K562 (cell line): ENCODE measurements around the gene PHOSPHO1. TPM values are rescaled to one million over a fixed set of nuclear protein-coding genes. Genes with fewer than 3 reads are reported as not detected.

ENCODE experiments used
- ETV1 ChIP-seq: fragments of 450-650 bp; conservative IDR thresholded peaks from 2 replicates; pipeline ENCODE4 v1.6.1; 2016; ENCODE audit warnings: missing genetic modification characterization, control low read depth, low read depth, missing compliant biosample characterization
- ETV5 ChIP-seq: sonication (generic); formaldehyde crosslinking; IDR thresholded peaks from 2 replicates; pipeline ENCODE4 v1.4.0; 2020; ENCODE audit warnings: low read depth, mild to moderate bottlenecking, missing genetic modification reagents
- ETV6 ChIP-seq, 3 experiments: fragments of 150-350 bp in 1 of 3; sonication (generic) in 1 of 3; formaldehyde crosslinking in 1 of 3; IDR thresholded peaks; 2 replicates each; pipeline versions ENCODE4 v1.6.1 to v1.8.0; 2014 to 2022; ENCODE audit warnings: borderline replicate concordance in 2 of 3, low read depth in 2 of 3, antibody characterized with exemption in 1 of 3, low read length in 1 of 3, mild to moderate bottlenecking in 1 of 3, missing genetic modification reagents in 1 of 3
- KDM1A ChIP-seq, 2 experiments: fragments of 450-650 bp; IDR thresholded peaks; 2 replicates each; pipeline ENCODE4 v1.6.1; 2016; ENCODE audit warnings: mild to moderate bottlenecking in 2 of 2
- MCM7 ChIP-seq, 2 experiments: fragments of 450-650 bp; IDR thresholded peaks; 2 replicates each; pipeline ENCODE4 v1.6.1; 2016 to 2018
- MLX ChIP-seq, 2 experiments: fragments of 450-650 bp in 1 of 2; sonication (generic) in 1 of 2; formaldehyde crosslinking; conservative IDR thresholded peaks; 2 replicates each; pipeline versions ENCODE4 v1.4.0 to v1.8.1; 2020 to 2022; ENCODE audit warnings: mild to moderate bottlenecking in 1 of 2, missing genetic modification reagents in 1 of 2
- MYNN ChIP-seq, 2 experiments: sonication (generic); formaldehyde crosslinking in 1 of 2; IDR thresholded peaks; 2 replicates each; pipeline versions ENCODE4 v1.5.0 to v1.6.1; 2016 to 2020; ENCODE audit warnings: antibody characterized with exemption in 1 of 2, missing genetic modification reagents in 1 of 2
- PHF21A ChIP-seq: fragments of 450-650 bp; IDR thresholded peaks from 2 replicates; pipeline ENCODE4 v1.6.1; 2017; ENCODE audit warnings: low read depth, borderline replicate concordance
- PHF8 ChIP-seq: fragments of 200-600 bp; sonication (generic); IDR thresholded peaks from 2 replicates; pipeline ENCODE4 v1.6.1; 2012; ENCODE audit warnings: mixed run types, mild to moderate bottlenecking, inconsistent platforms, low read length, moderate library complexity, borderline replicate concordance
- PPARD ChIP-seq: fragments of 250-450 bp; sonication (Bioruptor Pico); IDR thresholded peaks from 2 replicates; pipeline ENCODE4 v1.8.0; 2022; ENCODE audit warnings: inconsistent platforms, mild to moderate bottlenecking, moderate library complexity
- RNF2 ChIP-seq: sonication (generic); IDR thresholded peaks from 2 replicates; pipeline ENCODE4 v1.6.1; 2016
- SMAD3 ChIP-seq: fragments of 450-650 bp; formaldehyde crosslinking; conservative IDR thresholded peaks from 2 replicates; pipeline ENCODE4 v1.4.0; 2020; ENCODE audit warnings: mild to moderate bottlenecking
- SRSF3 ChIP-seq: fragments of 200-400 bp; formaldehyde crosslinking; IDR thresholded peaks from 2 replicates; pipeline ENCODE4 v1.6.1; 2016; ENCODE audit warnings: mild to moderate bottlenecking, low read length, moderate library complexity; ENCODE audit not compliant: insufficient read depth
- UBTF ChIP-seq, 2 experiments: IDR thresholded peaks; 2 replicates each; pipeline ENCODE4 v1.6.1; 2012; ENCODE audit warnings: improper control_type of control experiment in 2 of 2, low read depth in 2 of 2, low read length in 2 of 2, borderline replicate concordance in 1 of 2
- ZNF239 ChIP-seq: fragments of 250-450 bp; sonication (Bioruptor Pico); IDR thresholded peaks from 2 replicates; pipeline ENCODE4 v1.4.0; 2020; ENCODE audit warnings: mild to moderate bottlenecking
- ZNF384 ChIP-seq: IDR thresholded peaks from 2 replicates; pipeline ENCODE4 v1.6.1; 2012; ENCODE audit warnings: low read depth, low read length, improper control_type of control experiment
- polyA plus RNA-seq, 8 experiments: library from polyadenylated mRNA; depleted of rRNA in 4 of 8; stranded (reverse) in 5 of 8; unstranded in 3 of 8; fragments of >200 nt; fragmentation: Nextera tagmentation in 2 of 8; fragmentation: Illumina TruSeq in 1 of 8; extraction: Ambion mirVana in 2 of 8; extraction: Trizol in 1 of 8; gene quantifications; 2 replicates each; pipeline versions ENCODE4 v1.2.1 to v1.2.3, GENCODE V29; 2011 to 2014; ENCODE audit warnings: inconsistent platforms in 1 of 8, missing spikeins in 1 of 8
- total RNA-seq, 7 experiments: library from RNA; depleted of rRNA in 6 of 7; stranded (reverse); fragments of >200 nt in 6 of 7; fragmentation: Illumina TruSeq in 2 of 7; extraction: Trizol in 2 of 7; gene quantifications; 2 replicates each; pipeline versions ENCODE4 v1.2.1 to v1.2.3, GENCODE V29; 2011 to 2021; ENCODE audit warnings: low replicate concordance in 1 of 7
- TF ChIP-seq, protein P1 (sequence below), 3 experiments: fragments of 200-800 bp in 1 of 3; sonication (Bioruptor generic) in 1 of 3; sonication (generic) in 1 of 3; formaldehyde crosslinking in 1 of 3; IDR thresholded peaks; 2 replicates each; pipeline versions ENCODE4 v1.6.1 to v1.8.0; 2016 to 2022; ENCODE audit warnings: mild to moderate bottlenecking in 2 of 3, missing compliant biosample characterization in 2 of 3, missing genetic modification characterization in 2 of 3, missing genetic modification reagents in 1 of 3
- TF ChIP-seq, protein P2 (sequence below), 2 experiments: fragments of 200-800 bp in 1 of 2; sonication (Bioruptor generic) in 1 of 2; sonication (generic) in 1 of 2; formaldehyde crosslinking in 1 of 2; IDR thresholded peaks in 1 of 2; conservative IDR thresholded peaks in 1 of 2; 2 replicates each; pipeline versions ENCODE4 v1.5.0 to v1.6.1; 2016 to 2020; ENCODE audit warnings: missing compliant biosample characterization in 1 of 2, missing genetic modification characterization in 1 of 2, missing genetic modification reagents in 1 of 2

The PHOSPHO1 gene
- total and polyA plus RNA-seq, 9 of the 15 experiments (the other 6 are each of a cell fraction or from before 2014, with no cell fraction given): 0.06 to 0.07 TPM; not detected in 7

DNA sequence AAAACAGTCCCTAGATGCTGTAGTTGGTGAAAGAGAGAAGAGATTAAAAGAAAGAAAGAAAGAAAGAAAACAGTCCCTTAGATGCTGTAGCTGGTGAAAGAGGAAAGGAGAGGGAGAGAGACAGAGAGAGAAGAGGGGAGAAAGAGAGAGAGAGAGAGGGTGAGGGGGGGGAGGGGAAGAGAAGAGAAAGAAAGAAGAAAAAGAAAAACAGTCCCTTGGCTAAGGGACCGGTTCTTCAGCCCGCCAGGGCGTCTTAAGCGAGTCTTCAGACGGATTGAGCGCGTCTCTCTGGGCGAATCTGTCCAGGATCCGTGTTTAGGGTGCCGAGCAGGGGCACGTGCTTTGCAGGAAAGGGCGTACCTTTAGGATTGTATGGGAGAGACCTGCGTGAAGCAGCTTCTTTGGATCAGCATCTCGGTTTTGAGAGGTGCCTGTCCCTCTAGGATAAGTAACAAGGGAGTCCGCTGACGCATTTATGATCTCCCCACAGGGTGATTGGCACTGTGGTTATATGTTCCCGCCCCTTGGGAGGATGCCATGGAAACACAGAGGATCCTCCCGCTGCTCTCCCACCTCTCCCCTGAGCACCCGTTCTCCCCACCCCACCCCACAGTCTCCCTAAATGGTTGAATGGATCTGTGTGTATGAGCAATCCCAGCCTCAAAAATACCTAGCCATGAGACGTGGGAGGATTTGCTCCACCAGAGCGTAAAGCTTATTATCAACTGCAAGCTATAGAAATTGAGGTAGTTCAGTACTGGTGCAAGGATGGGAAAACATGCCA, 36.9 kb downstream of the PHOSPHO1 start (continued):
- TF ChIP-seq MCM7 (IDR thresholded peaks at IDR 0.05): 0 out of 4 replicates have a peak, but pooled peaks have one; percentile 6 to 78
- no peak for TF ChIP-seq PPARD
- no peak for TF ChIP-seq UBTF (IDR thresholded peaks at IDR 0.05; ENCODE audit: borderline replicate concordance in 1 of 2, low read depth in 2 of 2, low read length in 2 of 2)
- no peak for TF ChIP-seq SRSF3
- TF ChIP-seq RNF2: no peak
- no peak; the same call in 1 of the 2 replicates for TF ChIP-seq ZNF384
- TF ChIP-seq ZNF239: no peak
- no peak for TF ChIP-seq MYNN (IDR thresholded peaks at IDR 0.05)
- no peak for TF ChIP-seq MYNN (CRISPR knock-in tag; IDR thresholded peaks at IDR 0.05)
- TF ChIP-seq KDM1A (IDR thresholded peaks at IDR 0.05): 0 out of 4 replicates have a peak, but pooled peaks of 1 of the 2 experiments have one; percentile 6
- TF ChIP-seq MLX (CRISPR knock-in tag; conservative IDR thresholded peaks at IDR 0.05): no peak
- TF ChIP-seq, protein P1, sequence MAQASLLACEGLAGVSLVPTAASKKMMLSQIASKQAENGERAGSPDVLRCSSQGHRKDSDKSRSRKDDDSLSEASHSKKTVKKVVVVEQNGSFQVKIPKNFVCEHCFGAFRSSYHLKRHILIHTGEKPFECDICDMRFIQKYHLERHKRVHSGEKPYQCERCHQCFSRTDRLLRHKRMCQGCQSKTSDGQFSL (CRISPR knock-in tag; IDR thresholded peaks at IDR 0.05): no peak
- TF ChIP-seq, protein P1 (tag; IDR thresholded peaks at IDR 0.05): no peak
- TF ChIP-seq, protein P2, sequence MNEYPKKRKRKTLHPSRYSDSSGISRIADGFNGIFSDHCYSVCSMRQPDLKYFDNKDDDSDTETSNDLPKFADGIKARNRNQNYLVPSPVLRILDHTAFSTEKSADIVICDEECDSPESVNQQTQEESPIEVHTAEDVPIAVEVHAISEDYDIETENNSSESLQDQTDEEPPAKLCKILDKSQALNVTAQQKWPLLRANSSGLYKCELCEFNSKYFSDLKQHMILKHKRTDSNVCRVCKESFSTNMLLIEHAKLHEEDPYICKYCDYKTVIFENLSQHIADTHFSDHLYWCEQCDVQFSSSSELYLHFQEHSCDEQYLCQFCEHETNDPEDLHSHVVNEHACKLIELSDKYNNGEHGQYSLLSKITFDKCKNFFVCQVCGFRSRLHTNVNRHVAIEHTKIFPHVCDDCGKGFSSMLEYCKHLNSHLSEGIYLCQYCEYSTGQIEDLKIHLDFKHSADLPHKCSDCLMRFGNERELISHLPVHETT (CRISPR knock-in tag; conservative IDR thresholded peaks at IDR 0.05 in 1 of 2, IDR thresholded peaks at IDR 0.05 in 1 of 2): no peak
- TF ChIP-seq SMAD3: no peak
- TF ChIP-seq ETV1 (tag): no peak
- peak; percentile 75; the same call in 1 of the 2 replicates for TF ChIP-seq PHF21A
- no peak for TF ChIP-seq ETV6 (IDR thresholded peaks at IDR 0.05; ENCODE audit: borderline replicate concordance in 1 of 2, low read depth in 2 of 2, low read length in 1 of 2)
- TF ChIP-seq ETV6 (CRISPR knock-in tag; IDR thresholded peaks at IDR 0.05; ENCODE audit: borderline replicate concordance): no peak
- TF ChIP-seq ETV5 (CRISPR knock-in tag): no peak
- no peak; the same call in 1 of the 2 replicates for TF ChIP-seq PHF8
